ENCODE data around the gene DCC. TPM values are rescaled to one million over a fixed set of nuclear protein-coding genes. Genes with fewer than 3 reads are reported as not detected.

The DCC gene
- 0.13 TPM in 1 of 2 replicates, not detected in the other for total RNA-seq

DNA sequence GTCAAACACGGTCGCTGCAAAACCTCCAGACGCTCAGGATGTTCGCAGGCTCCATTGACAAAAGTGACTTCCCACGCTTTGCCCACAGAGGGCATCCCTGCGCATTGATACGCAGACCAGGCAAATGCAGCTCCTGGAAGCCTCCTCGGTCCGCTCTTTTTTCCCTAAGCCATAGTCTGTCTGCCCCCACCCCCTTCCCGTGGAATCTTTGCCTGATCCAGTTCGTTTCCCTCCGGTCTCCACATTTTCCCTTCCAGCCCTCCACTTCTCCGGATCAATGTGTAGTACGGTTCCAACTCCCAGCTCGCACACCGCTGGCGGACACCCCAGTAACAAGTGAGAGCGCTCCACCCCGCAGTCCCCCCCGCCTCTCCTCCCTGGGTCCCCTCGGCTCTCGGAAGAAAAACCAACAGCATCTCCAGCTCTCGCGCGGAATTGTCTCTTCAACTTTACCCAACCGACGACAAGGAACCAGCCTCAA, at the start of gene DCC:
TSS of gene DCC (plus strand) at position 307 of the 481 bp plus-strand sequence. CDS start 591 bp downstream, outside the sequence.

Small RNAs within 50 kb of the gene (small RNA-seq; reads per million reads assigned to genes)
- gene AC011155.1 (not detected), gene MIR4528 (not detected)

All from articular chondrocyte of knee joint (primary cell).